Progenitor cell of endocrine pancreas (in vitro differentiated cells): ENCODE results near the gene KDM7A. TPM values are rescaled to one million over a fixed set of nuclear protein-coding genes. Genes with fewer than 3 reads are reported as not detected.

Experiments
- DNase-seq: peaks from one replicate; pipeline ENCODE4 v3.0.0; 2021; ENCODE audit warnings: low spot score; ENCODE audit not compliant: unreplicated experiment
- H3K27ac Mint-ChIP-seq: 2 replicates; pipeline ENCODE4 v1.8.0; 2021; ENCODE audit warnings: mild to moderate bottlenecking, moderate library complexity, mixed read lengths
- H3K27me3 Mint-ChIP-seq: 2 replicates; pipeline ENCODE4 v1.8.0; 2021; ENCODE audit warnings: mixed read lengths
- H3K36me3 Mint-ChIP-seq: 2 replicates; pipeline ENCODE4 v1.8.0; 2022; ENCODE audit warnings: mixed read lengths; ENCODE audit not compliant: insufficient read depth
- H3K4me1 Mint-ChIP-seq: 2 replicates; pipeline ENCODE4 v1.8.0; 2021; ENCODE audit warnings: low read depth, mixed read lengths
- H3K4me3 Mint-ChIP-seq: 2 replicates; pipeline ENCODE4 v1.8.0; 2021; ENCODE audit warnings: low read depth, mild to moderate bottlenecking, moderate library complexity, mixed read lengths
- H3K9me3 Mint-ChIP-seq: 2 replicates; pipeline ENCODE4 v1.8.0; 2021; ENCODE audit warnings: low read depth, mixed read lengths
- CTCF ChIP-seq: fragments of 200-600 bp; sonication (generic); IDR thresholded peaks from one replicate; pipeline ENCODE4 v1.5.0; 2021; ENCODE audit warnings: antibody characterized with exemption, mild to moderate bottlenecking; ENCODE audit not compliant: unreplicated experiment
- total RNA-seq: library from RNA; stranded (reverse); gene quantifications from 2 replicates; pipeline ENCODE4 v1.2.1, GENCODE V29; 2021

KDM7A gene
- total RNA-seq, 1 donor from 2014 or later: 13.8 TPM

- H3K9me3 Mint-ChIP-seq: no peaks in the 10 kb centered on the region
- peak overlapping the region; percentile 71 for H3K27ac Mint-ChIP-seq
- no peak for DNase-seq
- no peaks in the 10 kb centered on the region for H3K36me3 Mint-ChIP-seq
- peaks cover 7% of the 10 kb centered on the region for H3K27me3 Mint-ChIP-seq
- peaks cover 32% of the 10 kb centered on the region for H3K4me1 Mint-ChIP-seq
- no peak overlapping the region for H3K4me3 Mint-ChIP-seq
- TF ChIP-seq CTCF: no peak
These were observed 127.8 kb downstream of the KDM7A start for GRCh38 chr7:140048989-140049338.

GRCh38 chr7:140048138-140048537 is 128.6 kb downstream of the KDM7A start:
- DNase-seq: no peak
- no peak overlapping the region for H3K4me3 Mint-ChIP-seq
- no peaks in the 10 kb centered on the region for H3K36me3 Mint-ChIP-seq
- H3K27ac Mint-ChIP-seq: no peak overlapping the region
- peaks cover 7% of the 10 kb centered on the region for H3K27me3 Mint-ChIP-seq
- no peaks in the 10 kb centered on the region for H3K9me3 Mint-ChIP-seq
- H3K4me1 Mint-ChIP-seq: peaks cover 30% of the 10 kb centered on the region
- TF ChIP-seq CTCF: no peak

- no peak overlapping the region for H3K4me3 Mint-ChIP-seq
- no peak for TF ChIP-seq CTCF
These were observed 129.6 kb downstream of the KDM7A start for GRCh38 chr7:140047197-140047596.

GRCh38 chr7:140045697-140046096 is 131.1 kb downstream of the KDM7A start:
- no peak for DNase-seq
- TF ChIP-seq CTCF: no peak
- Mint-ChIP-seq H3K4me3 (no peak overlapping the region), H3K4me1 (peaks cover 30% of the 10 kb centered on the region), H3K9me3 (no peaks in the 10 kb centered on the region), H3K27ac (no peak overlapping the region), H3K36me3 (no peaks in the 10 kb centered on the region), H3K27me3 (peaks cover 12% of the 10 kb centered on the region)

More at GRCh38 chr7:140047197-140047596, 129.6 kb downstream of the KDM7A start:
- Mint-ChIP-seq H3K9me3 (no peaks in the 10 kb centered on the region), H3K27ac (no peak overlapping the region), H3K4me1 (peaks cover 30% of the 10 kb centered on the region), H3K36me3 (no peaks in the 10 kb centered on the region), H3K27me3 (peaks cover 4% of the 10 kb centered on the region)
- no peak for DNase-seq

- Mint-ChIP-seq H3K36me3 (no peaks in the 10 kb centered on the region), H3K4me3 (no peak overlapping the region), H3K27ac (no peak overlapping the region), H3K9me3 (no peaks in the 10 kb centered on the region), H3K4me1 (peaks cover 27% of the 10 kb centered on the region), H3K27me3 (peaks cover 16% of the 10 kb centered on the region)
- no peak for DNase-seq
- no peak for TF ChIP-seq CTCF
These were observed 132.5 kb downstream of the KDM7A start for GRCh38 chr7:140044251-140044650.
